Ramos (cell line): ENCODE measurements around the gene IGF2R.
"Not testable (repeated sequence)": the region's sequence is repeated elsewhere in the genome, so short reads cannot be mapped to it uniquely, and the experiment has no call there.

Source experiments
- in situ Hi-C: fragments of 300-500 bp; cut with MboI; formaldehyde crosslinking; loops from one replicate; pipeline ENCODE4 v1.14.3; 2022; ENCODE audit warnings: low sequenced_read_pairs; ENCODE audit not compliant: unreplicated experiment

Gene IGF2R, protein sequence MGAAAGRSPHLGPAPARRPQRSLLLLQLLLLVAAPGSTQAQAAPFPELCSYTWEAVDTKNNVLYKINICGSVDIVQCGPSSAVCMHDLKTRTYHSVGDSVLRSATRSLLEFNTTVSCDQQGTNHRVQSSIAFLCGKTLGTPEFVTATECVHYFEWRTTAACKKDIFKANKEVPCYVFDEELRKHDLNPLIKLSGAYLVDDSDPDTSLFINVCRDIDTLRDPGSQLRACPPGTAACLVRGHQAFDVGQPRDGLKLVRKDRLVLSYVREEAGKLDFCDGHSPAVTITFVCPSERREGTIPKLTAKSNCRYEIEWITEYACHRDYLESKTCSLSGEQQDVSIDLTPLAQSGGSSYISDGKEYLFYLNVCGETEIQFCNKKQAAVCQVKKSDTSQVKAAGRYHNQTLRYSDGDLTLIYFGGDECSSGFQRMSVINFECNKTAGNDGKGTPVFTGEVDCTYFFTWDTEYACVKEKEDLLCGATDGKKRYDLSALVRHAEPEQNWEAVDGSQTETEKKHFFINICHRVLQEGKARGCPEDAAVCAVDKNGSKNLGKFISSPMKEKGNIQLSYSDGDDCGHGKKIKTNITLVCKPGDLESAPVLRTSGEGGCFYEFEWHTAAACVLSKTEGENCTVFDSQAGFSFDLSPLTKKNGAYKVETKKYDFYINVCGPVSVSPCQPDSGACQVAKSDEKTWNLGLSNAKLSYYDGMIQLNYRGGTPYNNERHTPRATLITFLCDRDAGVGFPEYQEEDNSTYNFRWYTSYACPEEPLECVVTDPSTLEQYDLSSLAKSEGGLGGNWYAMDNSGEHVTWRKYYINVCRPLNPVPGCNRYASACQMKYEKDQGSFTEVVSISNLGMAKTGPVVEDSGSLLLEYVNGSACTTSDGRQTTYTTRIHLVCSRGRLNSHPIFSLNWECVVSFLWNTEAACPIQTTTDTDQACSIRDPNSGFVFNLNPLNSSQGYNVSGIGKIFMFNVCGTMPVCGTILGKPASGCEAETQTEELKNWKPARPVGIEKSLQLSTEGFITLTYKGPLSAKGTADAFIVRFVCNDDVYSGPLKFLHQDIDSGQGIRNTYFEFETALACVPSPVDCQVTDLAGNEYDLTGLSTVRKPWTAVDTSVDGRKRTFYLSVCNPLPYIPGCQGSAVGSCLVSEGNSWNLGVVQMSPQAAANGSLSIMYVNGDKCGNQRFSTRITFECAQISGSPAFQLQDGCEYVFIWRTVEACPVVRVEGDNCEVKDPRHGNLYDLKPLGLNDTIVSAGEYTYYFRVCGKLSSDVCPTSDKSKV (N-terminal part only)

DNA sequence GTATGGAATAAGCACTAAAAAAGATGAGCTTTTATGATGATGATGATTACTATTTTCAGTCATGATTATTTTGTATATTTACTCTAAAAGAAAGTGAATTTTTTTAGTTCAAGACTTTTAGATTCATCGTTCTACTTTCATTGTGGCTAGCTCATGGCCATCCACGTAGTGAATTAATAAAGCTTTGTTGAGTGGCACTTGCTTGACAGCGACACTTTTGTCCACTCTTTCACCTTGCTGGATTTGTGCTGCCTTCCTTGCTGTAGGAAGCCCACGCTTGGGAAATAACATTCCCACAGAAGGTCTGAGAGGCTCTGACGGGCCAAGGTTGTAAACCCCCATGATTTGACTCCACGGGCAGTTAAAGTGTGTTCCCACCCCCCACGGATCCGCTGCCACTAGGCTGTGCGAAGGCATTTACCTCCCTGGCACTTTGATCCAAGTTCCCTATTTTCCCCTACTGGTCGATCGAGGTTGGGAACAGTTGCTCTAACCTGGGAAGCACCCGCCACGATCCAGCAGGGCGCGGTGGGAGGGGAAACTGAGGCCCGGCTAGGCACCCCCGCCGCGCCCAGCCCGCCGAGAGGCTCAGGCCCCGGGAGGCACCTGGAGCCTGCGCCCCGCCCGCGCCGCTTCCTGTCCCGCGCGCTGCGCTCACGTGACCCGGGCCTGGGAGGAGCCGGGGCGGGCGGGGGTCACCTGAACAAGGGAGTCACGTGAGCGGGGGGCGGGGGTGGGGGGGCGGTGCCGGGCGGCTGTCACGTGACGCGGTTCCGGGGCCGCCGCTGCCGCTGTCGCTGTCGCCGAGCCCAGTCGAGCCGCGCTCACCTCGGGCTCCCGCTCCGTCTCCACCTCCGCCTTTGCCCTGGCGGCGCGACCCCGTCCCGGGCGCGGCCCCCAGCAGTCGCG, at the start of gene IGF2R:
Gene IGF2R (plus strand): TSS at position 788 of the 909 bp plus-strand sequence. CDS start 165 bp downstream, outside the sequence.
- in situ Hi-C loops, result no loop called here

DNA sequence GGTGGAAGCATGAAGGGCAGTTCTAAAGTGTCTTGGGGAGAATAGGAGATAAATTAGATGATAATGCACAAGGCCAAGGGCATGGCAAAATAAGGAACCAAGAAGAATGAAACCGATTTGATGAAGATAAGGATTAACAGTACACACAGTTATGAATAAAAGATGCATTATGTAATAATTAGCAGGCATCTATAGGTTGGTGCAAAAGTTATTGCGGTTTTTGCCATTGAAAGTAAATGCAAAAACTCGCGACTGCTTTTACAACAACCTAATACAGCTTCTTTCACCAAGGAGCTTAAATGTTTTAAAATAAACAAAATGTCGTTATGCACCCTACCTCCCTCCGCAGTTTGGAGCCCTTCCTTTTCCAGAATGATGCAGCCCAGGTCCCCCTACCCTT, 49.1 kb upstream of the IGF2R start:
- in situ Hi-C loops, result no loop called here

DNA sequence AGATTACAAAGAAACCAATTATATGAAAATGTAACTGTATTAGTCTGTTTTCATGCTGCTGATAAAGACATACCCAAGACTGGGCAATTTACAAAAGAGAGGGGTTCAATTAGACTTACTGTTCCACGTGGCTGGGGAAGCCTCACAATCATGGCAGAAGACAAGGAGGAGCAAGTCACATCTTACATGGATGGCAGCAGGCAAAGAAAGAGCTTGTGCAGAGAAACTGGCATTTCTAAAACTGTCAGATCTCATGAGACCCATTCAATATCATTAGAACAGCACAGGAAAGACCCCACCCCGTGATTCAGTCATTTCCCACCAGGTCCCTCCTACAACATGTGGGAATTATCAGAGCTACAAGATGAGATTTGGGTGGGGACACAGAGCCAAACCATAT, 44.7 kb upstream of the IGF2R start:
- in situ Hi-C loops, result not testable (repeated sequence)

DNA sequence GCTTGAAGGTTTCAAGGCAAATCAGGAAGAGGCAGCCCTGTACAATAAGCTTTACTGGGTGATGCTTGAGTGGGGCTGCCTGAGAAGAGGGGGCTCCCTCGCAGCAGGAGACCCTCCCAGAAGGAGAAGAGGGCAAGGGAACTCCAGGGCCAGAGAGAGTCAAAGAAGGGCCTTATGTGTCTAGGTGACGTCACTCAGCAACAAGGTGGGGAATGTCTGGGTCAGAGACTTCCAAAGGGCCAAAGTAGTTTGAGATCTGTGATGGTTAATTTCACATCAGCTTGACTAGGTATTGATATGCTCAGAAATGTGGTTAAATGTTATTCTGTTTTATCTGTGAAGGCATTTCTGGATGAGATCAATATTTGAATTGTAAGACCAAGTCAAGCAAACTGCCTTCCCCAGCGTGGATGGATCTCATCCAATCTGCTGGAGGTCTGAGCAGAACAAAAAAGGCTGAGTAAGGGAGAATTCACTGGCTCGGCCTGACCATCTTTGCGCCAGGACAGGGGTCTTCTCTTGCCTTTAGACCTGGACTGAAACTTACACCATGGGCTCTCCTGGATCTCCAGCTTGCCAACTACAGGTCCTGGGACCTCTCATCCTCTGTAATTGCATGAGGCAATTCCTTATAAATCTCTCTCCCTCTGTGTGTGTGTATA, 42.2 kb upstream of the IGF2R start:
- in situ Hi-C loops, result no loop called here

DNA sequence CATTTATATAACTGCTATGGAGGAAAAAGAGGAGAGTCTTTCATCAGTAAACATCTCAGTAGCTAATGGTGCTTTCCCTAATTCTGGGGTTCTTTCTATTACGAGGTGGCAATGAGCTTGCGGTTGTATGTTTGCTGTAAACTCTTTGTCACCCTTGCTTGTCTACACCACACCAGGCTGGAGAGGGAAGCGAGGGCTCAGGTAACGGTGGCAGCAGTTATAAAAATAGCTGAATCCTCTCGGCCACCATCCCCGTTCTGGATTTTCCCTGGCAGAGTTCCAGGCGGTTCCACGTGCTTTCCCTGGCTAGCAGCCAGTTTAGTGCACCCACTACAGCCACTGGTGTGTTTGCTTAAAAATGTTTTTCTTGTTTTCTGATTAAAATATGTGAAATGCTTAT, 39.1 kb upstream of the IGF2R start:
- in situ Hi-C loops, result no loop called here

DNA sequence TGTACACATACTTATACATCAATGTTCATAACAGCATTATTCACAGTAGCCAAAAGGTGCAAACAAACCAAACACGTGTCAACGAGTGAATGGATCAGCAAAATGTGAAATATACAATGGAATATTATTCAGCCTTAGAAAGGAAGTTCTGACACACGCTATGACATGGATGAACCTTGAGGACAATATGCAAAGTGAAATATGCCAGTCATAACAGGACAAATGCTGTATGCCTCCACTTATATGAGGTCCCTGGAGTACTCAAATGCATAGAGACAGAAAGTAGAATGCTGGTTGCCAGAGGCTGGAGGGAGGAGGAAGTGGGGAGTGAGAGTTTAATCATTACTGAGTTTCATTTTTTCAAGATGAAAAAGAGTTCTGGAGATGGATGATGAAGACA, 37.8 kb upstream of the IGF2R start:
- in situ Hi-C loops, result no loop called here

DNA sequence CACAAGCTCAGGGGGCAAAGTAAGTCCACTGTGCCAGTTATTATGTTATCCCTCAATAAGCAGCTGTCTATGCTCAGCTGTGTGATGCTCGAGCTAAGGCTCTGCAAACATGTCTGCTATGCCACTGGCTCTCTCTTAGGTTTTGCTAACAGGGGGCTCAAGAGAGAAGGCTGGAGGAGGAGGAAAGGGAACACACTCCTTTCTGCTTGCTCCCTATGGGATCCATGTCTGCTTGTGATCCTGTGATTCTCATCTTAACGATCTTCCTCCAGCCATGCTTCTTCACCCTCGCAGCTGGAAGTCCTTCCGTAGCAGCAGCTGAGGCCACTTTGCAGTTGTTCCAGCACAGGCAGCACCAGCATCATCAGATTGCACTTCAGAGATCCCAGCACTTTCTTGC, 37.0 kb upstream of the IGF2R start:
- in situ Hi-C loops, result no loop called here

DNA sequence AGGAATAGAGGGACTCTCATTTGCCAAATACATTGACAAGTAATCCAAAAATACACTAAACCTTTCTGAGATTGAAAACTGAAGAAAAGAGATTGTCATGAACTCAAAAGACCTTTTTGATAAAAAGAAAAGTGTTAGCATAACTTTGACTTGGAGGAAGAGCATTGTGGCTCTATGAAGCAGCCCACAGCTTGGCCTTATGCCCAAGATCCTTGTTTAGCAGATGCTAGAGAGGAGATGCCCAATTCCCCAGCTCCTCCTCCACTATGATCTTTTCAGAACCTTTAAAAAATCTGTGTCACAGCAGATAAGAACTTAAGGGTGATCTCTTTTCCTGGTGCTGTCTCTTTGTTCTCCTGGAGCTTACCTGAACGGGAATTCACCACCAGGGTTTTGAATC, 35.8 kb upstream of the IGF2R start:
- in situ Hi-C loops, result no loop called here

DNA sequence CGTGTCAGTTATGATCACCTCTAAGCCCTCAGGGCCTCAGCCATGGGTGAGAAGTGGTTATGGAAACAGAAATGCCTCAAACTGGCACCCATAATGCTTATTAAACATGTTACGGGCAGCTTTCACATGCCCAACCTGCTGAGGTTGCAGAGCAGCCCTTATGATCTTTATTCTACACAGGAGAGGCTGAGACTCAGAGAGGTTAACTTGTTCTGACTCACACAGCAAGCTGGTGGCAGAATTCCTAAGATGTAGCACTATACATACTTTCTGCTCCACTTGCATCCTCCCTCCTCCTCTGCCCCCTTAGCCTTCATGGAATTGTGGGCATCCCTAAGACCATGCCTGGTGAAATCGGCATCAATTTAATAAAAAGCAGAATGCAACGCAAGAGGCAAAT, 34.7 kb upstream of the IGF2R start:
- in situ Hi-C loops, result no loop called here

DNA sequence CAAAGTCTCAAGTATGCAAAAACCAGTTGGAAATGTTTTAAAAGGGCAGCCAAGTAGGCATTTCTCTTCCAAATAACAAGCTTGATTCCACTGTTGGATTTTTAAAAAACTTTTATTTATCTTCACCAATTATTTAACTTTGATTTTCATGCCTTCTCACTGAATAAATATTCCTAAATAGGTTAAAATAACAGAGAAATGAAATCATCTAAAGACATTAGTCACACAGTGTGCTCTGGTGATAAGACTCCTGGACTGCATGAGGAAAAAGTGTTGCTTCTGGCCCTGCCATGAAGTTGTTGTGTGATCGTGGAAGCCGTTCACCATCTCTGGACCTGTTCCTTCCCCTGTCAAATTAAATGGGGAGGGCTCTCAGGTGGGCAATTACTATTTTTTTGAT, 33.8 kb upstream of the IGF2R start:
- in situ Hi-C loops, result no loop called here

DNA sequence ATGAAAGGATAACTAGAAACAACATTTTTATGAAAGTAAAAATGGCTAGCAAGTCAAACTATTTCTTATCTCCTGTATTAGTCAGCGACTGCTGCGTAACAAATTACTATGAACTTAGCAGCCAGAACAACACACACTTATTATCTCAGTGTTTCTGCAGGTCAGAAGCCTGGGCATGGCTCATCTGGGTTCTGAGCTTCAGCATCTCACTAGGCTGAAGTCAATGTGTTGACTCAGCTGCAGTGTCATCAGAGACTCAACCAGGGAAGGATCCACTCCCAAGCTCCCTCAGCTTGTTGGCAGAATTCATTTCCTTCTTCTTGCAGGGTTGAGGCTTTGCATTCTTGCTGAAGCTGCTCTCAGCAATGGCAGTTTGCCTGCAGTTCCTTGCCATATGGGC, 33.2 kb upstream of the IGF2R start:
- in situ Hi-C loops, result no loop called here

DNA sequence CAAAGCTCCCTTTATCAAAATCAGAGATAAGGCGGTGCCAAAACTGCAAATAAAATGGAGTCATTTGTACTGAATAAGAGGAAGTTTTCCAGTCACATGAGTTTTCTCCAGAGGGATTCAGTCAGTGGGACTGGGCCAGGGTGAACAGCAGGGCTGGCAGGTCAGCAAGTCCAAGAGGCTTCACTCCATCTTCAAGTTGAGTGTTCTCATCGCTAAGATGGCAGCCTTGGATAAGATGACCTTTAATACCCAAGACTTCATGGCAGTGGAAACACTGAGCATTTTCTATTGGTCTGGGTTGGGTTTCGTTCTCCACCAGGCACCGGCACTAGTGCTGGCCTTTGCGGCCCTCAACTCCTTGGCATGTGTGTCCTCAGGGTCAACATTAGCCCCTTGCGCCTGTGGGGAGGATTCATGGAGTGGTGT, 29.3 kb upstream of the IGF2R start:
- in situ Hi-C loops, result no loop called here

DNA sequence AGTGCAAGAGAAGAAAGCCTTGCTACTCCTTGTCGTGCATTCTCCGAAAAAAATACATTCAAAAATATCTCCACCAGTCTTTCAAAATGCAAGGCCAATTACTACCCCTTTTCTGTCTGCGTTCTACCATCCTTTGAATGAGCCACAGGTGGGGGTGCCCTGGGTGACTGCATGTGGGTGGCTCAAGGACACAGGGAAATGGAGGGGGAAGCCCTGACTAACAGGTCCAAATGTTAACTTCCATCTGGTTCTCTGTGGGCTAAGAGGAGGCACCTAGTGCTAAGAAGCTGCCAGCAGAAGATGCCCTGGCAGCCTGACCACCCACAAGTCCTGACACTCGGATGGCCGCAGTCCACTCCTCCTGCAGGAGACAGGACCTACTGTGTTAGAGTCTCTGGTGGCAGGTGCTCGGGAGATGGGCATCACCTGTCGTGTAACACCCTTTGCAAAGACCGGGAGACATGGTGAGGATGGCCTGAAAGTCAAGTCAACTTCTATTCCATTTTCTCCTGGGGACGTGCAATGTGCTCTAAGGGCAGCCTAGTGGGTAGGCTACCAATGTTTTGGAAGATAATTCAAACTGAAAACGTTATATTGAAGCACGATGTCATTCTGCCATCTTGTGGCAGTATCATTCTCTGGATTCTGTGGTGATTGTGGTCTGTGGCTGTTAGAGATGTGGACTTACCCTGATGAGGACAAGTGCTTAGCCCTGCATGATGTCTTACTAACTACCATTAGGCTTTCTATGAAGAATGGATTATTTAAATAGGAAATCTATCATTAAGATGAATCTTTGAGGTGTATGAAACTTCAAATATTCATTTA, 27.4 kb upstream of the IGF2R start:
- in situ Hi-C loops, result no loop called here

DNA sequence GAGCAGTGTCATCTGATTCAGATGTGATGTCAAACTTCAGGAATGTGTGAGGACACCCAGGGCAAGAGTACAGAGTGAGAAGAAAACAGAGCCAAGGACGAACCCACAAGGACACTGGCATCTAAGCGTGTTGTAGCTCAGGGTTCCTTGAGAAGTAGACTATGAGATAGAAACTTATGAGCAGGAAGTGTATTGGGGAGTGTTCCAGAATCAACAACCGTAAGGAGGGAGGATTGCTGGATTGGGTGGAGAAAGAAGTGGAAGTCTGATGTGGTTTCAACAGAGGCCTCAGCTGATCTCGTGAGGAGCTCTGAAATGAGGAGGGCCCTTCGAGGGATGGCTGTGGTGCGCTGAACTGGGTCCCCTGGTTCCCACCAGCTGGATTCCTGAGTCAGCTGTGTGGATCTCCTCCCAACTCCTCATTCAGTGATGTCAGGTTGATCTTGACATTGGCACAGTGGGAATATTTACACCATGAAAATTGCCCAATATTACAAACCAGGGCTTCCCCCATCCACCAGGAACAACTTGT, 25.7 kb upstream of the IGF2R start:
- in situ Hi-C loops, result no loop called here

DNA sequence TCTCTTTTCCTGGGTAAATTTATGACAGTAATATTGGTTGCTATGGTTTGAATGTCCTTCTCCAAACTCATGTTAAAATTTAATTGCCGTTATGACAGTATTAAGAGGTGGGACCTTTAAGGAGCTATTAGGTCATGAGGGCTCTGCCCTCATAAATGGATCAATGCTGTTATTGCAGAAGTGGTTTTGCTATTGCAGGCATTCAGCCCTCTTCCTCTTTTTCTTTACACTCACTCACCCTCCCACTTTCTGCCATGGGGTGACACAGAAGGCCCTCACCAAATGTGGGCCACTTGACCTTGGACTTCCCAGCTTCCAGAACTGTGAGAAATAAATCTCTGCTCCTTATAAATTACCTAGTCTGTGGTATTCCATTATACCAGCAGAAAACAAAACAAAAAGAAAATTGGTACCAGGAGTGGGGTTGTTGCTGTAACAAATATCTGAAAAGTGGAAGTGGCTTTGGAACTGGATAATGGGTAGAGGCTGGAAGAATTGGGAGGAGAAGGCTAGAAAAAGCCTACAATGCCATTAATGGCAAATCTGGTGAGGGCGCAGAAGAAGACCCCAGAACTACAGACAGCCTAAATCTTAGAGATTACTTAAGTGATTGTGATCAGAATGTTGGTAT, 24.8 kb upstream of the IGF2R start:
- in situ Hi-C loops, result no loop called here

DNA sequence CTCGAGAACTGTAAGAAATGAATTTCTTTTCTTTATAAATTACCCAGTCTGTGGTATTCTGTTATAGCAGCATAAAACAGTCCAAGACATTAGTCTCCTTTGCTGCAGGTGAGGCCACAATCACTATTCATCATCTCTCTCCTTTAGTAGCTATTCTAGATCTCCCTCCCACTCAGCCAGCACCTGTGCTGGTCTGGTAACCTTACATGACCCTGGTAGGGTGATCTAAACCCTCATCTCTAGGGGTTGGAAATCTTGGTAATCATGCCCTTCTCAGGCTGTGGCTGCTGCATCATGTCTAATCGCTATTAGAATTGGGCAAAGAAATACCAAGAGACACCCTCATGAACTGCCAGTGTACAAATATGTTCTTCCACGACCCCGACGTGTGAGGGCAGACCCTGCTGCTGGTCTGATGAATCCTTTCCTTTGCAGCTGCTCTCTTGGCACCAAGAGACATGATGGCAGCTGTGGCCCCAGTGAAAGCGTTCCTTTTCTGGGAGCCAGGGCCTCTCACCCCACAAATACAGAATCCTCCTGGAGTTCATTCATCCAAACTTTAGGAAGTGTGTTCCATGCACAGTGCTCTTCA, 23.0 kb upstream of the IGF2R start:
- in situ Hi-C loops, result no loop called here

DNA sequence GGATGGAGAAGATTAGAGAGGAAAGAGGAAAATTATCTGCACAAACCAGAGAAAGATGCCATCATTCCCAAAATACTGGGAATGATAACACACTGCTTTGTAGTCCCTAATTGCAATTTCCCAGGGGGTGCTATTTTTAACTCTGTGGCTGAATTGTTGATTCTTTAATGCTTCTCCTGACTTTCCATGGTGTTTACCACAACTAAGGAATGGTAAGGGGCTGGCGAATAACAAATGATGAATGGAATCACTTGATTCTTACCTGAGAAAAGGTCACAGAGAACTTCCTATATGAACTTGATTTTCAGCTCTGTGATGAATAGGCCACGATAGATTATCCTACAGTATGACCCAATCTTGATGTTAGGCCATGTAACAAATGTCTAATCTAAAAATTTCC, 22.0 kb upstream of the IGF2R start:
- in situ Hi-C loops, result no loop called here
